ENCODE results near the gene CHD9NB.

The CHD9NB gene

DNA sequence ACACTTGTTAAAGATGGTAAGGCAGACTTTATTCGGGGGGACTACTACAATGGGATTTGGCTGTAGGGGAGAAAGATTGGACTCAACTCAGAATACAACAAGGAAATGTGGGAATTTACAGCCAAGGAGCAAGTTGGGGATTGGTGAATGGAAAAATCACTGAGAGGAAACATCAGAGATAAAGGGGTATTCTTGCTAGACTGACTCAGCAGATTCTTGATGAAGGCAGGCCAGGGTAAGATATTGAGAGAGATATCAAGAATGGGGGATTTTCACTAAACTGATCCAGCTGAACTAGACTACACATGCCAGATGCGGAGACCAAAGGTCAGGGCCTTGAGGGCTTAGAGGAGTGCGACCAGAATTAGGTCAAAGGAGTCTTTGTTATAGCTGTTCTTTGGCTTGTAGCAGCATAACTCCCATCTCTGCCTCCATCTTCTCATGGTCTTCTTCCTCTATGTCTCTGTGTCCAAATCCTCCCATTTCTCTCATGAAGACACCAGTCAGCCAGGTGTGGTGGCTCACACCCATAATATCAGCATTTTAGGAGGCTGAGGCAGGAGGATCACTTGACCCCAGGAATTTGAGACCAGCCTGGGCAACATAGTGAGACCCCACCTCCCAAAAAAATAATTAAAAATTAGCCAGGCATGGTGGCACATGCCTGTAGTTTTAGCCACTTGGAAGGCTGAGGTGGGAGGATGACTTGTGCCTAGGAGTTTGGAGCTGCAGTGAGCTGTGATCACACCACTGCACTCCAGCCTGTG, 17.3 kb downstream of the CHD9NB start:
- Histone ChIP-seq H3K4me3 (no peak overlapping the region), H3K36me3 (no peaks in the 10 kb centered on the region), H3K27ac (no peak overlapping the region), H3K4me1 (no peaks in the 10 kb centered on the region), H3K9me3 (no peaks in the 10 kb centered on the region), H3K27me3 (peaks cover 0 to 6% of the 10 kb centered on the region in 2 donors)
- TF ChIP-seq, protein P1, sequence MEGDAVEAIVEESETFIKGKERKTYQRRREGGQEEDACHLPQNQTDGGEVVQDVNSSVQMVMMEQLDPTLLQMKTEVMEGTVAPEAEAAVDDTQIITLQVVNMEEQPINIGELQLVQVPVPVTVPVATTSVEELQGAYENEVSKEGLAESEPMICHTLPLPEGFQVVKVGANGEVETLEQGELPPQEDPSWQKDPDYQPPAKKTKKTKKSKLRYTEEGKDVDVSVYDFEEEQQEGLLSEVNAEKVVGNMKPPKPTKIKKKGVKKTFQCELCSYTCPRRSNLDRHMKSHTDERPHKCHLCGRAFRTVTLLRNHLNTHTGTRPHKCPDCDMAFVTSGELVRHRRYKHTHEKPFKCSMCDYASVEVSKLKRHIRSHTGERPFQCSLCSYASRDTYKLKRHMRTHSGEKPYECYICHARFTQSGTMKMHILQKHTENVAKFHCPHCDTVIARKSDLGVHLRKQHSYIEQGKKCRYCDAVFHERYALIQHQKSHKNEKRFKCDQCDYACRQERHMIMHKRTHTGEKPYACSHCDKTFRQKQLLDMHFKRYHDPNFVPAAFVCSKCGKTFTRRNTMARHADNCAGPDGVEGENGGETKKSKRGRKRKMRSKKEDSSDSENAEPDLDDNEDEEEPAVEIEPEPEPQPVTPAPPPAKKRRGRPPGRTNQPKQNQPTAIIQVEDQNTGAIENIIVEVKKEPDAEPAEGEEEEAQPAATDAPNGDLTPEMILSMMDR (IDR thresholded peaks at IDR 0.05) = no peak
- intact Hi-C loops (cut with DNase I; ENCODE audit: low total_unique reads) = no loop called here
- no peak for DNase-seq

DNA sequence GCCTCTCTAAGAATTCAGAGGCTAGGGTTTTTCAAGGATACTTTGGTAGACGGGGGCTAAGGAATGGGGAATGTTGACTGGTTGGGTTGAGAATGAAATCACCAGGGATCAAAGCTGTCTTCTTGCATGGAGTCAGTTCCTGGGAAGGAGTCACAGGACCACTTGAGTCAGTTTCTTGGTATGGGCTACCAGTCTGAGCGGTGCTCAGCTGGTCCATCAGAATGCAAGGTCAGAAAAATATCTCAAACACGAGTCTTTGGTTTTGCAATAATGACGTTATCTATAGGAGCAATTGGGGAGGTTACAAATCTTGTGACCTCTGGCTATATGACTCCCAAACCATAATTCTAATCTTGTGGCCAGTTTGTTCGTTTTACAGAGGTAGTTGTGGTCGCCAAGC, 18.4 kb downstream of the CHD9NB start:
- no peak overlapping the region for H3K4me3 ChIP-seq
- peaks cover 0 to 6% of the 10 kb centered on the region in 2 donors for H3K27me3 ChIP-seq
- TF ChIP-seq, protein P1 (IDR thresholded peaks at IDR 0.05) = no peak
- no peaks in the 10 kb centered on the region for H3K4me1 ChIP-seq
- intact Hi-C loops (cut with DNase I; ENCODE audit: low total_unique reads) = no loop called here
- H3K36me3 ChIP-seq = no peaks in the 10 kb centered on the region
- no peaks in the 10 kb centered on the region for H3K9me3 ChIP-seq
- no peak overlapping the region for H3K27ac ChIP-seq
- no peak for DNase-seq

DNA sequence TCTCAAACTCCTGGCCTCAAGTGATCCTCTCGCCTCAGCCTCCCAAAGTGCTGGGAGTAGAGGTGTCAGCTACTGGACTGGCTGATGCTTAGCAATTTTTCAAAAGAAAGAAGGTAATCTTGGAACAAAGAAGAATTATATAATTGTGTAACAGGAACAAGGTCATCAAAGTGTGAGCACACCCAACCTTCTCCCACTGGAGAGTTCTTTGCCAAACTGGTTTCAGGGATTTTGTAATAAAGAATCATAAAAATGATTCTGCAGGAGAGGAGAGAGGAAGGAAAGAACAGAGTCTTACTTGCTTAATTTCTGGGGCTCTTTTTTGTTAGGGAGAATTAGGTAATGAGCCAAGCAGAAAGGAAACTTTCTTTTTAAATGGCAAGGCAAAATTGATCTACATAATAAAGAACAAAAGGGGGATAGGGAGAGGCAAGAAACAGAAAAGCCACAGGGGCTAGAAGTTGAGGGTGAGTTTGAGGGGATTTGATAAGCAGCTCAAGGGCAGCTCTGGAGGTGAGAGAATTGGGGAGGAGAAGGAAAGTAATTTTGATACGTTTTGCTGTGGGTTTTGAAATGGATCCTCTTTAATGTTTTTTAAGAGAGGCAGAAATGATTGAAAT, 21.3 kb downstream of the CHD9NB start:
- no peak for DNase-seq
- TF ChIP-seq, protein P1 (IDR thresholded peaks at IDR 0.05) = no peak
- H3K4me3 ChIP-seq = no peak overlapping the region
- intact Hi-C loops (cut with DNase I; ENCODE audit: low total_unique reads) = no loop called here
- no peaks in the 10 kb centered on the region for H3K36me3 ChIP-seq
- H3K4me1 ChIP-seq = no peaks in the 10 kb centered on the region
- H3K27me3 ChIP-seq = peaks cover 0 to 3% of the 10 kb centered on the region in 2 donors
- H3K27ac ChIP-seq = no peak overlapping the region
- no peaks in the 10 kb centered on the region for H3K9me3 ChIP-seq

DNA sequence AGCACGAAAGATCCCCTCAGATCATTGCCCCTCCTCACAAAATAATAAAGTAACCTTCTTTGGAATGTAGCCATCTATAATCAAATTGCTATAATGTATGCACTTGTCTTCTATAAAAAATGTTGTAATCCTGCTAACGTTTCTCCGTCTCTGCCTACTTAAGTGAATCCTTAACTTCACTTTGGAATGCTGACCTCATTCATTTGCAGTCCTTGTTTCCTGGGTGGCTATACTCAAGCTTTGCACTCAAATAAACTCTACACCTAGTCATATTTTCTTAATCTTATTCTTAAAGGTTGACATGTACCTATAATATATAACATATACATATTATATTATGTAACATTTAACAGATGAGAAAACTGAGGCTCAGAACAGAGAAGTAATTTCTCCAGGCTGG, 22.7 kb downstream of the CHD9NB start:
- no peaks in the 10 kb centered on the region for H3K4me1 ChIP-seq
- TF ChIP-seq, protein P1 (IDR thresholded peaks at IDR 0.05) = no peak
- no peak overlapping the region for H3K4me3 ChIP-seq
- no peaks in the 10 kb centered on the region for H3K27me3 ChIP-seq
- no peak for DNase-seq
- H3K27ac ChIP-seq = no peak overlapping the region
- H3K36me3 ChIP-seq = no peaks in the 10 kb centered on the region
- intact Hi-C loops (cut with DNase I; ENCODE audit: low total_unique reads) = no loop called here
- H3K9me3 ChIP-seq = no peaks in the 10 kb centered on the region

DNA sequence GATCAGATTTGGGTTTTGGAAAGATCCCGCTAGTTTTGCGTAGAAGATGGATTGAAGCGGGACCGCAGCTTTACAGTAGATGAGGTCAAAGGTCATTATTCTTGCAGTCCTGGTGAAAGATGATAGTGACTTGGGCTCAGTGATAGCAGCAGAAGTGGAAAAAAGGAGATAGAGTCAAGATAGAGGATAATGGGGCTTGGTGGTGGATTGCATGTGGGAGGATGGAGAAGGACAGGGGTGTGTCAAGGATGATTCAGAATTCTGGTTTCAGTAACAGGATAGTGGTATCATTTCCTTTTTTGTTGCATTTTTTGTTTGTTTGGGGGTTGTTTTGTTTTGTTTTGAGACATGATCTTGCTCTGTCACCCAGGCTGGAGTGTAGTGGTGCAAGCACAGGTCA, 28.7 kb downstream of the CHD9NB start:
- Histone ChIP-seq H3K27me3 (no peaks in the 10 kb centered on the region), H3K4me1 (no peaks in the 10 kb centered on the region), H3K4me3 (no peak overlapping the region), H3K9me3 (no peaks in the 10 kb centered on the region), H3K36me3 (no peaks in the 10 kb centered on the region), H3K27ac (no peak overlapping the region)
- DNase-seq = no peak
- TF ChIP-seq, protein P1 (IDR thresholded peaks at IDR 0.05) = no peak
- intact Hi-C loops (cut with DNase I; ENCODE audit: low total_unique reads) = no loop called here
